Omental fat pad (tissue), 4 donors: ENCODE data around the gene HOTAIR. TPM values are rescaled to one million over a fixed set of nuclear protein-coding genes. Genes with fewer than 3 reads are reported as not detected.

Experiments used
- ATAC-seq: fragments of 150-250 bp; one replicate; pipeline ENCODE4 v1.9.1; 2016; ENCODE audit warnings: mild to moderate bottlenecking, moderate library complexity; ENCODE audit not compliant: low FRiP score
- DNase-seq: peaks from one replicate; pipeline ENCODE4 v3.0.0-alpha.2; 2019; ENCODE audit warnings: low spot score
- total RNA-seq, 4 donors: library from RNA; depleted of rRNA; stranded (reverse); fragments of >200 nt; gene quantifications; one replicate each; pipeline ENCODE4 v1.1.0, GENCODE V29; 2016
- TF ChIP-seq, protein P1 (sequence below), 3 donors: fragments of 450-650 bp; IDR thresholded peaks; one replicate each; pipeline ENCODE4 v1.5.1; 2016 to 2017; ENCODE audit warnings: antibody characterized with exemption in 3 of 3, mild to moderate bottlenecking in 3 of 3, moderate library complexity in 2 of 3

Gene HOTAIR
- total RNA-seq, 4 donors from 2014 or later, result 0.32 TPM; not detected in 3

GRCh38 chr12:53949631-53950436 lies 24.9 kb downstream of the HOTAIR start:
- ATAC-seq (no peak), DNase-seq (no peak)
- TF ChIP-seq, protein P1, sequence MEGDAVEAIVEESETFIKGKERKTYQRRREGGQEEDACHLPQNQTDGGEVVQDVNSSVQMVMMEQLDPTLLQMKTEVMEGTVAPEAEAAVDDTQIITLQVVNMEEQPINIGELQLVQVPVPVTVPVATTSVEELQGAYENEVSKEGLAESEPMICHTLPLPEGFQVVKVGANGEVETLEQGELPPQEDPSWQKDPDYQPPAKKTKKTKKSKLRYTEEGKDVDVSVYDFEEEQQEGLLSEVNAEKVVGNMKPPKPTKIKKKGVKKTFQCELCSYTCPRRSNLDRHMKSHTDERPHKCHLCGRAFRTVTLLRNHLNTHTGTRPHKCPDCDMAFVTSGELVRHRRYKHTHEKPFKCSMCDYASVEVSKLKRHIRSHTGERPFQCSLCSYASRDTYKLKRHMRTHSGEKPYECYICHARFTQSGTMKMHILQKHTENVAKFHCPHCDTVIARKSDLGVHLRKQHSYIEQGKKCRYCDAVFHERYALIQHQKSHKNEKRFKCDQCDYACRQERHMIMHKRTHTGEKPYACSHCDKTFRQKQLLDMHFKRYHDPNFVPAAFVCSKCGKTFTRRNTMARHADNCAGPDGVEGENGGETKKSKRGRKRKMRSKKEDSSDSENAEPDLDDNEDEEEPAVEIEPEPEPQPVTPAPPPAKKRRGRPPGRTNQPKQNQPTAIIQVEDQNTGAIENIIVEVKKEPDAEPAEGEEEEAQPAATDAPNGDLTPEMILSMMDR (IDR thresholded peaks at IDR 0.05), result no peak

DNA sequence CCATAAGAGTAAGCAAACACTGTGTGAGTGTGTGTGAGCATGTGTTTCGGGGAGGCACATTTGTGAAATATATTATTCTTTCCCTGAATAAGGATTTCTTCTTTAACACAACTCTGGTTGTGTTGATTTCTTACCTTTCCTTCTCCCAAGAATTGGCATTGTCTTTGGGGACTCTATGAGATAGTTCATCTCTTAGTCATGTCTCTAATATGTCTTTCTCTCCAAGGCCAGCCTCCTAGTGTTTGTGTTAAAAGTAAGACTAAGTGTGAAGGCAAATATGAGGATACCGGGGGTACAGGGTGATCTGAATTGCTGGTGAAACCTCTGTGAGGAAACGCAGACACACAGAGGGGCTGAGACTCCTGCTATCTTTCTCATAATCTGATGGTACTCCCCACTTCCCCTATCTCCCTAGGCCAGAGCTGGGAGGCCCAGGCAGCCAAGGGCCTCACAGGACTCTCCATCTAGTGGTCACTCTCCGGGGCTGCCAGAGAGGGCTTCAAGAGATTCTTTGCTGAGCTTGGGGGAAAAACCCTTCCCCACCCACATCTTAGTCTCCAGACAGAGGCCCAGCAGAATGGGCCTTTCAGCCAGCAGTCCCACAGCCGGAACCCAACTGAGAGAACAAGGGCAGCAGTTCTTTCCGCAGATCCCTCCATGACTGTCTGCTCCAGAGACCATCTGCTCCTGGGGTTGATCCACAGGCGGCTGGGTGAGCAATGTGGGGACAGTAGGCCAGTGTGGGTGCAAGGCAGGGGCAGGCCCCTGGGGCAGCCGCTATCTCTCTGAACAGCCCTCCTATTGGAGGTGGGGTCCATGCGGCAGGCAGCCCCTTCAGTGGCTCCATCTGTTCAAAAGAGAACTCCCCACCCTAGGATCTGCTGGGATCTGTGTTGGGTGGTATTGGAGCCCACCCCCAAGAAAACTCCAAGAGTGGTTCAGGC lies 25.8 kb downstream of the HOTAIR start:
- TF ChIP-seq, protein P1 (IDR thresholded peaks at IDR 0.05), result no peak
- no peak for DNase-seq

GRCh38 chr12:53947743-53948142 lies 27.0 kb downstream of the HOTAIR start:
- ATAC-seq, result no peak
- TF ChIP-seq, protein P1 (IDR thresholded peaks at IDR 0.05), result no peak
- no peak for DNase-seq

More for the DNA sequence above, 25.8 kb downstream of the HOTAIR start:
- no peak for ATAC-seq

DNA sequence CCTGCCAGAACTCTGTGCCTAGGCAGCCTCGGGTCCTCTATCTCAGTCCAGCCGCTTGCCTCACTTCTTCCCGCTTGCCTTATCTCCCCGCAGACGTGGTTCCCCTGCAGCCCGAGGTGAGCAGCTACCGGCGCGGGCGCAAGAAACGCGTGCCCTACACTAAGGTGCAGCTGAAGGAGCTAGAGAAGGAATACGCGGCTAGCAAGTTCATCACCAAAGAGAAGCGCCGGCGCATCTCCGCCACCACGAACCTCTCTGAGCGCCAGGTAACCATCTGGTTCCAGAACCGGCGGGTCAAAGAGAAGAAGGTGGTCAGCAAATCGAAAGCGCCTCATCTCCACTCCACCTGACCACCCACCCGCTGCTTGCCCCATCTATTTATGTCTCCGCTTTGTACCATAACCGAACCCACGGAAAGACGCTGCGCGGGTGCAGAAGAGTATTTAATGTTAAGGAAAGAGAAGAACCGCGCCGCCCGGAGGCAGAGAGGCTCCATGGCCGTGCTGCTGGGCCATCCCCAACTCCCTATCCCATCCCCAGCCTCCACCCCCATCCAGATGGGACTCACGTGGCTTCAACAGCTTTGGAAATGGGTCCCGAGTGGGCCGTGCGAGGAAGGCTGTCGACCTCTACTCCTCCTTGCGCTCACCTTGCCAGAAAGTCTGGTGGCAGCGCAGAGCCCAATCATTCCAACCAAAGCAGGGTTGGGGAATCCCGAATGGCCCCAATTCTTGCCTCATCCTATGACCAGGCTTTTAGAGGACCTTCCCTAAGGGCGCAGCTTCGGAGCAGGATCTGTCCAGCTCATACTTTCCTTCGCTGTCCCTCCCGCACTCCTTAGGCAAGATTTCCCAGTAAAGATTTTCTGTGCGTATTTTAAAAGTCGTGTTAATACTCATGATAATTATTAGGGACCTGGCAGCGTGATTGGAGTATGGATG lies 29.6 kb downstream of the HOTAIR start:
- ATAC-seq, result no peak
- no peak for DNase-seq
- TF ChIP-seq, protein P1 (IDR thresholded peaks at IDR 0.05), result no peak

- ATAC-seq (no peak), DNase-seq (no peak)
- TF ChIP-seq, protein P1 (IDR thresholded peaks at IDR 0.05), result no peak
Observed at GRCh38 chr12:53944209-53944608, 30.5 kb downstream of the HOTAIR start.

GRCh38 chr12:53942467-53942997 lies 32.2 kb downstream of the HOTAIR start:
- DNase-seq, result no peak

More at GRCh38 chr12:53942467-53942997, 32.2 kb downstream of the HOTAIR start:
- TF ChIP-seq, protein P1 (IDR thresholded peaks at IDR 0.05), result no peak
- no peak for ATAC-seq
